HG02610 (cell line): Measurements from ENCODE around the gene GALNT5.

Experiments
- ATAC-seq: cut with Tn5 transposase; IDR thresholded peaks from one replicate; pipeline ENCODE4 v1.9.1; 2021; ENCODE audit warnings: mild to moderate bottlenecking, moderate library complexity; ENCODE audit not compliant: unreplicated experiment

Gene GALNT5

DNA sequence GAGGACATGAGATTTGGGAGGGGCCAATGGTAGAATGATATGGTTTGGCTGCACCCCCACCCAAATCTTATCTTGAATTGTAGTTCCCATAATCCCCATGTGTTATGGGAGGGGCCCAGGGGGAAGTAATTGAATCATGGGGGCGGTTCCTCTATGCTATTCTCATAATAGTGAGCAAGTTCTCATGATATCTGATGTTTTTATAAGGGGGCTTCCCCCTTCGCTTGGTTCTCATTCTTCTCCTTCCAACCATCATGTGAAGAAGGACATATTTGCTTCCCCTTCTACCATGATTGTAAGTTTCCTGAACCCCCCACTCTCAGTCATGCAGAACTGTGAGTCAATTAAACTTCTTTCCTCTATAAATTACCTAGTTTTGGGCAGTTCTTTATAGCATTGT lies 105.1 kb downstream of the GALNT5 start:
- no peak for ATAC-seq

DNA sequence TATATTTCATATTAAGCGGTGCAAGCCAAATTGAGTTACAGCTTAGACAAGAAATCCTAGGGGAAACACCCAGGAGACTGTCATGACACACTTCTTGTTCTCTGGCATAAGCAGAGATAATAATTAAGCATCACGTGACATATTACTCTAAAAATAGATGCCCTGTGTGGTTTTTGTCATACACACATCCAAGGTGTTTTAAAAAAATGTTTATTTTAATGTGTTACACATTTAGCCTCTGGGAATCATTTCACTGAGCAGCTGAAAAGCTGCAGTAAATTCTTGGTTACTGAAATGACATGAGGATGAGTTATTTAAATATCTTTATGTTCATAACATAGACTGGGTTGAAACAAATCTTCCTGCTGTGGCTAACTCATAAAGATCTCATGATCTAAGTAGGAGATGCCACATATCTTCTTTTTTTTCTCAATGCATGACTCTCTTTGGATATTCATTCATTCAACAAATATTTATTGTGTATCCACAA lies 106.2 kb downstream of the GALNT5 start:
- ATAC-seq: peak; percentile 81
